22Rv1 (cell line): ENCODE measurements around the gene VPS9D1.
"Not testable (repeated sequence)": the region's sequence is repeated elsewhere in the genome, so short reads cannot be mapped to it uniquely, and the experiment has no call there.

Source experiments
- ZFX ChIP-seq: fragments of 450-650 bp; IDR thresholded peaks from 2 replicates; pipeline ENCODE4 v1.6.1; 2017; ENCODE audit warnings: antibody characterized with exemption, borderline replicate concordance
- TF ChIP-seq, protein P1 (sequence below): fragments of 450-650 bp; IDR thresholded peaks from 2 replicates; pipeline ENCODE4 v1.5.1; 2017; ENCODE audit warnings: mild to moderate bottlenecking

DNA sequence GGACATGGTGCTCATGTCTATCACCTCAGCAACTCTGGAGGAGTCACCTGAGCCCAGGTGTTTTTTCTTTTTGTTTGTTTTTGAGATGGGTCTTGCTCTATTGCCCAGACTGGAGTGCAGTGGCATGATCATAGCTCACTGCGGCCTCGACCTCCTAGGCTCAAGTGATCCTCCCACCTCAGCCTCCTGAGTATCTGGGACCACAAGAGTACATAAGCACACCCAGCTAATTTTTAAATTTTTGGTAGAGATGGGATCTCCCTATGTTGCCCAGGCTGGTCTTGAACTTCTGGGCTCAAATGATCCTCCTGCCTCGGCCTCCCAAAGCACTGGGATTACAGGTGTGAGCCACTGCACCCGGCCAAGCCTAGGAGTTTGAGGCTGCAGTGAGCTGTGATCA is 31.1 kb downstream of the VPS9D1 start:
- TF ChIP-seq, protein P1, sequence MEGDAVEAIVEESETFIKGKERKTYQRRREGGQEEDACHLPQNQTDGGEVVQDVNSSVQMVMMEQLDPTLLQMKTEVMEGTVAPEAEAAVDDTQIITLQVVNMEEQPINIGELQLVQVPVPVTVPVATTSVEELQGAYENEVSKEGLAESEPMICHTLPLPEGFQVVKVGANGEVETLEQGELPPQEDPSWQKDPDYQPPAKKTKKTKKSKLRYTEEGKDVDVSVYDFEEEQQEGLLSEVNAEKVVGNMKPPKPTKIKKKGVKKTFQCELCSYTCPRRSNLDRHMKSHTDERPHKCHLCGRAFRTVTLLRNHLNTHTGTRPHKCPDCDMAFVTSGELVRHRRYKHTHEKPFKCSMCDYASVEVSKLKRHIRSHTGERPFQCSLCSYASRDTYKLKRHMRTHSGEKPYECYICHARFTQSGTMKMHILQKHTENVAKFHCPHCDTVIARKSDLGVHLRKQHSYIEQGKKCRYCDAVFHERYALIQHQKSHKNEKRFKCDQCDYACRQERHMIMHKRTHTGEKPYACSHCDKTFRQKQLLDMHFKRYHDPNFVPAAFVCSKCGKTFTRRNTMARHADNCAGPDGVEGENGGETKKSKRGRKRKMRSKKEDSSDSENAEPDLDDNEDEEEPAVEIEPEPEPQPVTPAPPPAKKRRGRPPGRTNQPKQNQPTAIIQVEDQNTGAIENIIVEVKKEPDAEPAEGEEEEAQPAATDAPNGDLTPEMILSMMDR, result not testable (repeated sequence)
- not testable (repeated sequence) for TF ChIP-seq ZFX
